ENCODE data around the gene SLC40A1. TPM values are rescaled to one million over a fixed set of nuclear protein-coding genes. Genes with fewer than 3 reads are reported as not detected.

The SLC40A1 gene
- total and polyA plus RNA-seq, 2 of the 13 experiments (the other 11 are each of a cell fraction or from before 2014, with no cell fraction given): 10.6 to 24.9 TPM

DNA sequence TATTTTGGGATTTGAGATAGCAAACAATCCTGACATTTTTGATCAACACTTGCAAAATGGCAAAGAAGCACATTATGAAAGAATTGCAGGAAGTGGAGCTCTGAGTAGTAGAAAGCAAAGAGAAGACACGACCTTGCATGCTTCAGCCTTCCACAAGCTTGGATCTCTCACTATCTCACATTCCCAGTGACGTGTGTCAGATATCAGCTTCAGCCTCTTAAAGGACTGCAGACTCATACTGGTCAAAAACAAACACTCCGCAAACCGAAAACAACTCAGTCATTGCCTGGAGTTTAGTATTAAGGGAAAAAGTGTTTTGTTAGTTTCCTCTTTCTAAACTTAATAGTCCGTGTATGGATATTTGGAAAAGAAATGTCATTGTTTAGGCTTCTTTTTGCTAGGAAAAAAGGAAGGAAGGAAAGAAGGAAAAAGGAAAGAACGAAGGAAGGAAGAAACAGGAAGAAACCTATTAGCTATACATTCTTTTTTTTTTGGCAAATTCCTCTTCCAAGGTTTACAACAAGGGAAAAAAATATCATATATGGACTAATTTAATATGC lies 32.6 kb upstream of the SLC40A1 start (continued):
- TF ChIP-seq ZNF792 (CRISPR knock-in tag; IDR thresholded peaks at IDR 0.05) (0 out of 2 replicates have a peak, but pooled peaks have one; percentile 40), MEIS2 (CRISPR knock-in tag; IDR thresholded peaks at IDR 0.05) (0 out of 2 replicates have a peak, but pooled peaks have one; percentile 33), ZNF672 (CRISPR knock-in tag; IDR thresholded peaks at IDR 0.05) (no peak), WIZ (CRISPR knock-in tag; IDR thresholded peaks at IDR 0.05) (no peak), AGO2 (optimal IDR thresholded peaks at IDR 0.05; ENCODE audit: low read depth, low read length) (no peak), ZNF737 (CRISPR knock-in tag; IDR thresholded peaks at IDR 0.05; ENCODE audit: borderline replicate concordance) (no peak), ZNF142 (CRISPR knock-in tag; IDR thresholded peaks at IDR 0.05) (no peak), CHD2 (IDR thresholded peaks at IDR 0.05; ENCODE audit: low read depth, low read length) (no peak), SP140L (CRISPR knock-in tag; IDR thresholded peaks at IDR 0.05; ENCODE audit: borderline replicate concordance) (no peak), RELA (CRISPR knock-in tag; IDR thresholded peaks at IDR 0.05) (no peak)
- TF ChIP-seq, protein P1, sequence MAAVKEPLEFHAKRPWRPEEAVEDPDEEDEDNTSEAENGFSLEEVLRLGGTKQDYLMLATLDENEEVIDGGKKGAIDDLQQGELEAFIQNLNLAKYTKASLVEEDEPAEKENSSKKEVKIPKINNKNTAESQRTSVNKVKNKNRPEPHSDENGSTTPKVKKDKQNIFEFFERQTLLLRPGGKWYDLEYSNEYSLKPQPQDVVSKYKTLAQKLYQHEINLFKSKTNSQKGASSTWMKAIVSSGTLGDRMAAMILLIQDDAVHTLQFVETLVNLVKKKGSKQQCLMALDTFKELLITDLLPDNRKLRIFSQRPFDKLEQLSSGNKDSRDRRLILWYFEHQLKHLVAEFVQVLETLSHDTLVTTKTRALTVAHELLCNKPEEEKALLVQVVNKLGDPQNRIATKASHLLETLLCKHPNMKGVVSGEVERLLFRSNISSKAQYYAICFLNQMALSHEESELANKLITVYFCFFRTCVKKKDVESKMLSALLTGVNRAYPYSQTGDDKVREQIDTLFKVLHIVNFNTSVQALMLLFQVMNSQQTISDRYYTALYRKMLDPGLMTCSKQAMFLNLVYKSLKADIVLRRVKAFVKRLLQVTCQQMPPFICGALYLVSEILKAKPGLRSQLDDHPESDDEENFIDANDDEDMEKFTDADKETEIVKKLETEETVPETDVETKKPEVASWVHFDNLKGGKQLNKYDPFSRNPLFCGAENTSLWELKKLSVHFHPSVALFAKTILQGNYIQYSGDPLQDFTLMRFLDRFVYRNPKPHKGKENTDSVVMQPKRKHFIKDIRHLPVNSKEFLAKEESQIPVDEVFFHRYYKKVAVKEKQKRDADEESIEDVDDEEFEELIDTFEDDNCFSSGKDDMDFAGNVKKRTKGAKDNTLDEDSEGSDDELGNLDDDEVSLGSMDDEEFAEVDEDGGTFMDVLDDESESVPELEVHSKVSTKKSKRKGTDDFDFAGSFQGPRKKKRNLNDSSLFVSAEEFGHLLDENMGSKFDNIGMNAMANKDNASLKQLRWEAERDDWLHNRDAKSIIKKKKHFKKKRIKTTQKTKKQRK (IDR thresholded peaks at IDR 0.05; ENCODE audit: low read length): no peak
- TF ChIP-seq, protein P2, sequence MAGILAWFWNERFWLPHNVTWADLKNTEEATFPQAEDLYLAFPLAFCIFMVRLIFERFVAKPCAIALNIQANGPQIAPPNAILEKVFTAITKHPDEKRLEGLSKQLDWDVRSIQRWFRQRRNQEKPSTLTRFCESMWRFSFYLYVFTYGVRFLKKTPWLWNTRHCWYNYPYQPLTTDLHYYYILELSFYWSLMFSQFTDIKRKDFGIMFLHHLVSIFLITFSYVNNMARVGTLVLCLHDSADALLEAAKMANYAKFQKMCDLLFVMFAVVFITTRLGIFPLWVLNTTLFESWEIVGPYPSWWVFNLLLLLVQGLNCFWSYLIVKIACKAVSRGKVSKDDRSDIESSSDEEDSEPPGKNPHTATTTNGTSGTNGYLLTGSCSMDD (CRISPR knock-in tag; IDR thresholded peaks at IDR 0.05): no peak
- TF ChIP-seq, protein P3, sequence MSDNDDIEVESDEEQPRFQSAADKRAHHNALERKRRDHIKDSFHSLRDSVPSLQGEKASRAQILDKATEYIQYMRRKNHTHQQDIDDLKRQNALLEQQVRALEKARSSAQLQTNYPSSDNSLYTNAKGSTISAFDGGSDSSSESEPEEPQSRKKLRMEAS (IDR thresholded peaks at IDR 0.05): no peak
- TF ChIP-seq, protein P4, sequence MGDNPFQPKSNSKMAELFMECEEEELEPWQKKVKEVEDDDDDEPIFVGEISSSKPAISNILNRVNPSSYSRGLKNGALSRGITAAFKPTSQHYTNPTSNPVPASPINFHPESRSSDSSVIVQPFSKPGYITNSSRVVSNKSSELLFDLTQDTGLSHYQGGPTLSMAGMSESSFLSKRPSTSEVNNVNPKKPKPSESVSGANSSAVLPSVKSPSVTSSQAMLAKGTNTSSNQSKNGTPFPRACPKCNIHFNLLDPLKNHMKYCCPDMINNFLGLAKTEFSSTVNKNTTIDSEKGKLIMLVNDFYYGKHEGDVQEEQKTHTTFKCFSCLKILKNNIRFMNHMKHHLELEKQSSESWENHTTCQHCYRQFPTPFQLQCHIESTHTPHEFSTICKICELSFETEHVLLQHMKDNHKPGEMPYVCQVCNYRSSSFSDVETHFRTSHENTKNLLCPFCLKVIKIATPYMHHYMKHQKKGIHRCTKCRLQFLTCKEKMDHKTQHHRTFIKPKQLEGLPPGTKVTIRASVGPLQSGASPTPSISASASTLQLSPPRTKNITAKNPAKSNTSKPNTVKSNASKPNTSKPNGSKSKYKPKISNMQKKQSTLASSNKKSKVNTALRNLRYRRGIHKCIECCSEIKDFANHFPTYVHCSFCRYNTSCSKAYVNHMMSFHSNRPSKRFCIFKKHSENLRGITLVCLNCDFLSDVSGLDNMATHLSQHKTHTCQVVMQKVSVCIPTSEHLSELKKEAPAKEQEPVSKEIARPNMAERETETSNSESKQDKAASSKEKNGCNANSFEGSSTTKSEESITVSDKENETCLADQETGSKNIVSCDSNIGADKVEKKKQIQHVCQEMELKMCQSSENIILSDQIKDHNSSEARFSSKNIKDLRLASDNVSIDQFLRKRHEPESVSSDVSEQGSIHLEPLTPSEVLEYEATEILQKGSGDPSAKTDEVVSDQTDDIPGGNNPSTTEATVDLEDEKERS (CRISPR knock-in tag; IDR thresholded peaks at IDR 0.05): no peak
